IMR-90 (cell line): ENCODE measurements around the gene MAU2.

Experiments used
- CHD1 ChIP-seq: IDR thresholded peaks from 2 replicates; pipeline ENCODE4 v1.6.1; 2012; ENCODE audit warnings: low read depth, low read length, improper control_type of control experiment
- MAZ ChIP-seq: IDR thresholded peaks from 2 replicates; pipeline ENCODE4 v1.6.1; 2012; ENCODE audit warnings: low read depth, mild to moderate bottlenecking, low read length, improper control_type of control experiment, moderate library complexity, borderline replicate concordance
- POLR2A ChIP-seq: IDR thresholded peaks from 2 replicates; pipeline ENCODE4 v1.6.1; 2012; ENCODE audit warnings: mild to moderate bottlenecking, low read depth, low read length
- RCOR1 ChIP-seq: IDR thresholded peaks from 2 replicates; pipeline ENCODE4 v1.6.1; 2012; ENCODE audit warnings: mild to moderate bottlenecking, low read length, improper control_type of control experiment; ENCODE audit not compliant: insufficient replicate concordance
- RFX5 ChIP-seq: IDR thresholded peaks from 2 replicates; pipeline ENCODE4 v1.8.0; 2012; ENCODE audit warnings: low read depth, mild to moderate bottlenecking, low read length, moderate library complexity
- SMC3 ChIP-seq: fragments of 150-350 bp; IDR thresholded peaks from 2 replicates; pipeline ENCODE4 v1.6.1; 2016; ENCODE audit warnings: low read depth, mild to moderate bottlenecking, antibody characterized with exemption, low read length, moderate library complexity
- TF ChIP-seq, protein P1 (sequence below): conservative IDR thresholded peaks from 2 replicates; pipeline ENCODE4 v1.5.1; 2012; ENCODE audit warnings: mild to moderate bottlenecking, low read depth, low read length, improper control_type of control experiment
- TF ChIP-seq, protein P2 (sequence below): fragments of 150-350 bp; IDR thresholded peaks from 2 replicates; pipeline ENCODE4 v1.6.1; 2016; ENCODE audit warnings: low read depth, mild to moderate bottlenecking, low read length, moderate library complexity, borderline replicate concordance

DNA sequence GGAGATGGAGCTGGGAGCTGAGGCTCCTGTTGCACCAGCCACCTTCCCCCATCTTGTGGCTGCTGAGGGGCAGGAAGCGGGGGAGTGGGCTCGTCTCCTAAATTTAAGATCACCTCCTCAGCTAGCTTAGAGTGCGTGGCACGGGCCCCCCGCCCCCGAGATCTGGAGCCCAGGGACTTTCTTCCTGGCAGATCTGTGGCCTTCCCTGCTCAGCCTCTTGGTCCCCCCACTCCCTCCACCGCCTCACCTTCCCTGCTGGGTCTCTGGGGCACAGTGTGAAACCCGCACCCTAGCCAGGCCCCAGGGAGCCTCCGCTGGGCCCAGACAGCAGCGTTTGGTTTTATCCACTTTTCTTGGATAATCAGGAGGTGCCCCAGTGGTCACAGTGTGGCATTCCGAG, 35.9 kb downstream of the MAU2 start:
- TF ChIP-seq POLR2A (no peak), CHD1 (no peak), RCOR1 (no peak), SMC3 (no peak), MAZ (no peak), RFX5 (no peak)
- TF ChIP-seq, protein P1, sequence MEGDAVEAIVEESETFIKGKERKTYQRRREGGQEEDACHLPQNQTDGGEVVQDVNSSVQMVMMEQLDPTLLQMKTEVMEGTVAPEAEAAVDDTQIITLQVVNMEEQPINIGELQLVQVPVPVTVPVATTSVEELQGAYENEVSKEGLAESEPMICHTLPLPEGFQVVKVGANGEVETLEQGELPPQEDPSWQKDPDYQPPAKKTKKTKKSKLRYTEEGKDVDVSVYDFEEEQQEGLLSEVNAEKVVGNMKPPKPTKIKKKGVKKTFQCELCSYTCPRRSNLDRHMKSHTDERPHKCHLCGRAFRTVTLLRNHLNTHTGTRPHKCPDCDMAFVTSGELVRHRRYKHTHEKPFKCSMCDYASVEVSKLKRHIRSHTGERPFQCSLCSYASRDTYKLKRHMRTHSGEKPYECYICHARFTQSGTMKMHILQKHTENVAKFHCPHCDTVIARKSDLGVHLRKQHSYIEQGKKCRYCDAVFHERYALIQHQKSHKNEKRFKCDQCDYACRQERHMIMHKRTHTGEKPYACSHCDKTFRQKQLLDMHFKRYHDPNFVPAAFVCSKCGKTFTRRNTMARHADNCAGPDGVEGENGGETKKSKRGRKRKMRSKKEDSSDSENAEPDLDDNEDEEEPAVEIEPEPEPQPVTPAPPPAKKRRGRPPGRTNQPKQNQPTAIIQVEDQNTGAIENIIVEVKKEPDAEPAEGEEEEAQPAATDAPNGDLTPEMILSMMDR: no peak
- TF ChIP-seq, protein P2, sequence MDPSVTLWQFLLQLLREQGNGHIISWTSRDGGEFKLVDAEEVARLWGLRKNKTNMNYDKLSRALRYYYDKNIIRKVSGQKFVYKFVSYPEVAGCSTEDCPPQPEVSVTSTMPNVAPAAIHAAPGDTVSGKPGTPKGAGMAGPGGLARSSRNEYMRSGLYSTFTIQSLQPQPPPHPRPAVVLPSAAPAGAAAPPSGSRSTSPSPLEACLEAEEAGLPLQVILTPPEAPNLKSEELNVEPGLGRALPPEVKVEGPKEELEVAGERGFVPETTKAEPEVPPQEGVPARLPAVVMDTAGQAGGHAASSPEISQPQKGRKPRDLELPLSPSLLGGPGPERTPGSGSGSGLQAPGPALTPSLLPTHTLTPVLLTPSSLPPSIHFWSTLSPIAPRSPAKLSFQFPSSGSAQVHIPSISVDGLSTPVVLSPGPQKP: no peak
